ENCODE measurements around the gene ING4. TPM values are rescaled to one million over a fixed set of nuclear protein-coding genes. Genes with fewer than 3 reads are reported as not detected.

Gene ING4
- total and polyA plus RNA-seq, 12 donors: 17.7 to 32.5 (median 22.6) TPM

- H3K27me3 ChIP-seq: no peaks in the 10 kb centered on the region
- H3K9me3 ChIP-seq: peaks cover 0 to 10% (median 0%) of the 10 kb centered on the region in 11 donors
- intact Hi-C loops (cut with DNase I): loop anchor here in 1 of 10 donors (5.0 kb wide), 1 partner anchor 56 kb away; the partner anchor contains the start of gene ING4
- peak overlapping the region; percentile 89 to 100 (median 99) for H3K27ac ChIP-seq
- WGBS, 2 donors: 1% methylated on average over 47 to 70 of the region's 70 CpGs
- TF ChIP-seq CTCF (IDR thresholded peaks at IDR 0.05): no peak
- DNase-seq: peak; percentile 78 to 88
- H3K4me1 ChIP-seq: peaks cover 9 to 55% (median 44%) of the 10 kb centered on the region in 9 donors
- H3K4me3 ChIP-seq: peak overlapping the region; percentile 76 to 100 (median 97)
- H3K36me3 ChIP-seq: peaks cover 0 to 36% (median 9%) of the 10 kb centered on the region in 9 donors
- ATAC-seq: peak; percentile 64 to 79 (median 69)
Measured at GRCh38 chr12:6606331-6607131, 56.4 kb downstream of the ING4 start.

- Histone ChIP-seq H3K4me1 (peaks cover 9 to 49% (median 41%) of the 10 kb centered on the region in 9 donors), H3K36me3 (peaks cover 3 to 45% (median 17%) of the 10 kb centered on the region in 9 donors), H3K27ac (peak overlapping the region; percentile 89 to 100 (median 99)), H3K4me3 (peak overlapping the region; percentile 76 to 100 (median 97)), H3K9me3 (peaks cover 0 to 10% (median 0%) of the 10 kb centered on the region in 11 donors), H3K27me3 (no peaks in the 10 kb centered on the region)
- ATAC-seq (peak in 5 of 8 donors; percentile 0 to 4 (median 1)), DNase-seq (peak in 1 of 2 donors; percentile 8)
- intact Hi-C loops (cut with DNase I): loop anchor here in 1 of 10 donors (5.0 kb wide), 1 partner anchor 57 kb away; the partner anchor contains the start of gene ING4
- 5% methylated on average over 18 of the region's 18 CpGs for WGBS, 2 donors
- no peak for TF ChIP-seq CTCF (IDR thresholded peaks at IDR 0.05)
Measured at GRCh38 chr12:6605421-6606330, 57.2 kb downstream of the ING4 start.

GRCh38 chr12:6604259-6605029, 58.5 kb downstream of the ING4 start:
- peak overlapping the region in 8 of 10 donors; percentile 96 to 100 (median 98) for H3K4me3 ChIP-seq
- no peak for TF ChIP-seq CTCF (IDR thresholded peaks at IDR 0.05)
- H3K27ac ChIP-seq: peak overlapping the region in 9 of 10 donors; percentile 19 to 100 (median 99)
- H3K27me3 ChIP-seq: no peaks in the 10 kb centered on the region
- H3K9me3 ChIP-seq: peaks cover 0 to 10% (median 0%) of the 10 kb centered on the region in 11 donors
- peaks cover 7 to 57% (median 30%) of the 10 kb centered on the region in 9 donors for H3K36me3 ChIP-seq
- intact Hi-C loops (cut with DNase I): loop anchor here in 5 of 10 donors (5.0 kb wide), 3 partner anchors 37 to 58 kb away; partner anchors contain the start of genes NOP2 (in 3 of the 5) and ING4 (in 1 of the 5)
- WGBS, 2 donors: 55 to 65% methylated on average over 6 of the region's 6 CpGs
- H3K4me1 ChIP-seq: peaks cover 9 to 49% (median 41%) of the 10 kb centered on the region in 9 donors
- no peak for ATAC-seq
- DNase-seq: peak in 1 of 2 donors; percentile 11

Measured in heart right ventricle (tissue), 16 donors.